ENCODE results near the gene RTN4IP1.
A peak's percentile ranks its signal among the peaks of the same experiment; 100 is the strongest.

RTN4IP1 gene

GRCh38 chr6:106609699-106610098 is 19.6 kb downstream of the RTN4IP1 start:
- H4K20me1 ChIP-seq (ENCODE audit: low read depth, low read length): no peaks in the 10 kb centered on the region
- H3F3A ChIP-seq (ENCODE audit: insufficient read depth): no peaks in the 10 kb centered on the region
- no peaks in the 10 kb centered on the region for H3K9me3 ChIP-seq (ENCODE audit: insufficient read depth, low read length)
- no peaks in the 10 kb centered on the region for H3K79me2 ChIP-seq (ENCODE audit: insufficient read depth, low read length)
- no peaks in the 10 kb centered on the region for H3K27me3 ChIP-seq (ENCODE audit: low read length)
- H3K4me2 ChIP-seq (ENCODE audit: low read depth, low read length, poor library complexity, severe bottlenecking): no peak overlapping the region
- no peaks in the 10 kb centered on the region for H3K9me2 ChIP-seq (replicated peaks; ENCODE audit: insufficient read depth, low read length)
- H3K9ac ChIP-seq (ENCODE audit: low read length): no peak overlapping the region
- no peak overlapping the region for H2AFZ ChIP-seq (ENCODE audit: low read depth, low read length, severe bottlenecking)
- H3K4me3 ChIP-seq (ENCODE audit: insufficient read depth, low read length, poor library complexity, severe bottlenecking): no peak overlapping the region
- no peaks in the 10 kb centered on the region for H3K36me3 ChIP-seq (ENCODE audit: low read length)
- peak overlapping the region; percentile 10; the same call in 1 of the 2 replicates for H3K27ac ChIP-seq (ENCODE audit: low read depth, low read length)
- TF ChIP-seq CTCF (IDR thresholded peaks at IDR 0.05; ENCODE audit: insufficient read depth, low read length, poor library complexity, severe bottlenecking): peak; percentile 46
- no peak for TF ChIP-seq EZH2phosphoT487 (conservative IDR thresholded peaks at IDR 0.05; ENCODE audit: low read length)

GRCh38 chr6:106608080-106608668 is 21.1 kb downstream of the RTN4IP1 start:
- TF ChIP-seq CTCF (IDR thresholded peaks at IDR 0.05; ENCODE audit: insufficient read depth, low read length, poor library complexity, severe bottlenecking): peak; percentile 45
- TF ChIP-seq EZH2phosphoT487 (conservative IDR thresholded peaks at IDR 0.05; ENCODE audit: low read length): no peak
- H3K79me2 ChIP-seq (ENCODE audit: insufficient read depth, low read length): no peaks in the 10 kb centered on the region

GRCh38 chr6:106600329-106600728 is 29.0 kb downstream of the RTN4IP1 start:
- Histone ChIP-seq H3K27ac (ENCODE audit: low read depth, low read length) (no peak overlapping the region), H3K9ac (ENCODE audit: low read length) (no peak overlapping the region), H3K79me2 (ENCODE audit: insufficient read depth, low read length) (no peaks in the 10 kb centered on the region), H3K9me3 (ENCODE audit: insufficient read depth, low read length) (no peaks in the 10 kb centered on the region), H3K36me3 (ENCODE audit: low read length) (peaks cover 23% of the 10 kb centered on the region), H3K4me2 (ENCODE audit: low read depth, low read length, poor library complexity, severe bottlenecking) (no peak overlapping the region), H3K27me3 (ENCODE audit: low read length) (no peaks in the 10 kb centered on the region), H3K9me2 (replicated peaks; ENCODE audit: insufficient read depth, low read length) (no peaks in the 10 kb centered on the region), H3F3A (ENCODE audit: insufficient read depth) (no peaks in the 10 kb centered on the region), H3K4me3 (ENCODE audit: insufficient read depth, low read length, poor library complexity, severe bottlenecking) (no peak overlapping the region), H4K20me1 (ENCODE audit: low read depth, low read length) (no peaks in the 10 kb centered on the region), H2AFZ (ENCODE audit: low read depth, low read length, severe bottlenecking) (no peak overlapping the region)
- TF ChIP-seq EZH2phosphoT487 (conservative IDR thresholded peaks at IDR 0.05; ENCODE audit: low read length): no peak
- TF ChIP-seq CTCF (IDR thresholded peaks at IDR 0.05; ENCODE audit: insufficient read depth, low read length, poor library complexity, severe bottlenecking): no peak

More at GRCh38 chr6:106608080-106608668, 21.1 kb downstream of the RTN4IP1 start:
- H3K36me3 ChIP-seq (ENCODE audit: low read length): no peaks in the 10 kb centered on the region
- H3K27me3 ChIP-seq (ENCODE audit: low read length): no peaks in the 10 kb centered on the region
- peak overlapping the region; percentile 15; the same call in 1 of the 2 replicates for H3K27ac ChIP-seq (ENCODE audit: low read depth, low read length)
- H4K20me1 ChIP-seq (ENCODE audit: low read depth, low read length): no peaks in the 10 kb centered on the region
- H3K9me2 ChIP-seq (replicated peaks; ENCODE audit: insufficient read depth, low read length): no peaks in the 10 kb centered on the region
- H3K4me2 ChIP-seq (ENCODE audit: low read depth, low read length, poor library complexity, severe bottlenecking): no peak overlapping the region
- H3K9me3 ChIP-seq (ENCODE audit: insufficient read depth, low read length): no peaks in the 10 kb centered on the region
- H2AFZ ChIP-seq (ENCODE audit: low read depth, low read length, severe bottlenecking): no peak overlapping the region
- H3F3A ChIP-seq (ENCODE audit: insufficient read depth): no peaks in the 10 kb centered on the region
- H3K4me3 ChIP-seq (ENCODE audit: insufficient read depth, low read length, poor library complexity, severe bottlenecking): no peak overlapping the region
- H3K9ac ChIP-seq (ENCODE audit: low read length): no peak overlapping the region

Measured in SU-DHL-6 (cell line).